ENCODE data around the gene ZNF827. TPM values are rescaled to one million over a fixed set of nuclear protein-coding genes. Genes with fewer than 3 reads are reported as not detected.

The ZNF827 gene
- total RNA-seq, 1 donor from 2014 or later = 11.2 TPM

GRCh38 chr4:145769450-145770037, 169.1 kb downstream of the ZNF827 start:
- DNase-seq = no peak
- Histone ChIP-seq H3K27me3 (no peaks in the 10 kb centered on the region), H3K27ac (no peak overlapping the region), H3K4me3 (no peak overlapping the region), H3K4me1 (no peaks in the 10 kb centered on the region), H3K36me3 (peaks cover 19% of the 10 kb centered on the region), H3K9me3 (no peaks in the 10 kb centered on the region)
- intact Hi-C loops (cut with DNase I) = no loop called here
- TF ChIP-seq CTCF (IDR thresholded peaks at IDR 0.05) = no peak
- ATAC-seq = peak; percentile 43

- intact Hi-C loops (cut with DNase I) = no loop called here
- peaks cover 12% of the 10 kb centered on the region for H3K36me3 ChIP-seq
Observed at GRCh38 chr4:145766273-145766672, 172.3 kb downstream of the ZNF827 start.

GRCh38 chr4:145763399-145763798, 175.2 kb downstream of the ZNF827 start:
- Histone ChIP-seq H3K4me1 (no peaks in the 10 kb centered on the region), H3K36me3 (peaks cover 12% of the 10 kb centered on the region), H3K4me3 (no peak overlapping the region), H3K27ac (no peak overlapping the region), H3K9me3 (no peaks in the 10 kb centered on the region), H3K27me3 (no peaks in the 10 kb centered on the region)
- DNase-seq (no peak), ATAC-seq (no peak)
- no peak for TF ChIP-seq CTCF (IDR thresholded peaks at IDR 0.05)
- intact Hi-C loops (cut with DNase I) = no loop called here

More at GRCh38 chr4:145766273-145766672, 172.3 kb downstream of the ZNF827 start:
- no peak overlapping the region for H3K27ac ChIP-seq
- H3K4me3 ChIP-seq = no peak overlapping the region
- no peaks in the 10 kb centered on the region for H3K4me1 ChIP-seq
- ATAC-seq (no peak), DNase-seq (no peak)
- no peaks in the 10 kb centered on the region for H3K9me3 ChIP-seq
- no peaks in the 10 kb centered on the region for H3K27me3 ChIP-seq
- no peak for TF ChIP-seq CTCF (IDR thresholded peaks at IDR 0.05)

GRCh38 chr4:145762719-145763118, 175.9 kb downstream of the ZNF827 start:
- Histone ChIP-seq H3K27me3 (no peaks in the 10 kb centered on the region), H3K27ac (no peak overlapping the region), H3K4me3 (no peak overlapping the region), H3K36me3 (peaks cover 12% of the 10 kb centered on the region), H3K9me3 (no peaks in the 10 kb centered on the region), H3K4me1 (no peaks in the 10 kb centered on the region)
- no peak for TF ChIP-seq CTCF (IDR thresholded peaks at IDR 0.05)
- intact Hi-C loops (cut with DNase I) = no loop called here
- DNase-seq = no peak
- ATAC-seq = peak; percentile 64

GRCh38 chr4:145760961-145761929, 177.4 kb downstream of the ZNF827 start:
- Histone ChIP-seq H3K4me3 (no peak overlapping the region), H3K36me3 (peaks cover 12% of the 10 kb centered on the region), H3K4me1 (no peaks in the 10 kb centered on the region), H3K27me3 (no peaks in the 10 kb centered on the region), H3K9me3 (no peaks in the 10 kb centered on the region), H3K27ac (no peak overlapping the region)
- no peak for TF ChIP-seq CTCF (IDR thresholded peaks at IDR 0.05)
- ATAC-seq (peak; percentile 20), DNase-seq (no peak)
- intact Hi-C loops (cut with DNase I) = no loop called here
